GM21529 (cell line): ENCODE results near the gene PXDN.

Experiments used
- ATAC-seq: cut with Tn5 transposase; IDR thresholded peaks from one replicate; pipeline ENCODE4 v1.9.1; 2021; ENCODE audit not compliant: unreplicated experiment

PXDN gene

GRCh38 chr2:1674276-1674675 lies 70.0 kb downstream of the PXDN start:
- no peak for ATAC-seq

GRCh38 chr2:1673160-1673944 lies 71.0 kb downstream of the PXDN start:
- no peak for ATAC-seq

- ATAC-seq = no peak
These were observed 71.6 kb downstream of the PXDN start for GRCh38 chr2:1672738-1673137.

- no peak for ATAC-seq
These were observed 72.4 kb downstream of the PXDN start for GRCh38 chr2:1671916-1672315.

- ATAC-seq = no peak
These were observed 73.7 kb downstream of the PXDN start for GRCh38 chr2:1670636-1671035.

- no peak for ATAC-seq
These were observed 78.4 kb downstream of the PXDN start for GRCh38 chr2:1665761-1666505.

GRCh38 chr2:1664698-1665097 lies 79.6 kb downstream of the PXDN start:
- no peak for ATAC-seq

GRCh38 chr2:1664076-1664605 lies 80.2 kb downstream of the PXDN start:
- ATAC-seq = no peak

GRCh38 chr2:1663621-1664020 lies 80.7 kb downstream of the PXDN start:
- no peak for ATAC-seq

GRCh38 chr2:1662606-1663180 lies 81.6 kb downstream of the PXDN start:
- ATAC-seq = no peak

GRCh38 chr2:1661891-1662605 lies 82.3 kb downstream of the PXDN start:
- no peak for ATAC-seq

- no peak for ATAC-seq
These were observed 83.4 kb downstream of the PXDN start for GRCh38 chr2:1660656-1661640.

- ATAC-seq = no peak
These were observed 84.3 kb downstream of the PXDN start for GRCh38 chr2:1659951-1660565.

GRCh38 chr2:1658394-1659151 lies 85.7 kb downstream of the PXDN start:
- ATAC-seq = no peak

GRCh38 chr2:1656961-1657841 lies 87.1 kb downstream of the PXDN start:
- no peak for ATAC-seq

- ATAC-seq = no peak
These were observed 87.9 kb downstream of the PXDN start for GRCh38 chr2:1656326-1656960.

GRCh38 chr2:1655461-1655860 lies 88.9 kb downstream of the PXDN start:
- ATAC-seq = no peak
